BLaER1 (cell line): Measurements from ENCODE around the gene CALY.
A peak's percentile ranks its signal among the peaks of the same experiment; 100 is the strongest.

Experiments used
- H3K27ac ChIP-seq: shearing (Covaris generic); formaldehyde crosslinking; 2 replicates; pipeline ENCODE4 v1.8.1; 2022
- H3K27me3 ChIP-seq: shearing (Covaris generic); formaldehyde crosslinking; 2 replicates; pipeline ENCODE4 v1.8.1; 2022
- H3K36me3 ChIP-seq: shearing (Covaris generic); formaldehyde crosslinking; 2 replicates; pipeline ENCODE4 v1.8.1; 2022
- H3K4me1 ChIP-seq: shearing (Covaris generic); formaldehyde crosslinking; 2 replicates; pipeline ENCODE4 v1.8.1; 2022
- H3K4me2 ChIP-seq: shearing (Covaris generic); formaldehyde crosslinking; 2 replicates; pipeline ENCODE4 v1.8.1; 2022
- H3K4me3 ChIP-seq: shearing (Covaris generic); formaldehyde crosslinking; 2 replicates; pipeline ENCODE4 v1.8.1; 2022
- H3K9ac ChIP-seq: shearing (Covaris generic); formaldehyde crosslinking; 2 replicates; pipeline ENCODE4 v1.8.1; 2022
- H3K9me3 ChIP-seq: shearing (Covaris generic); formaldehyde crosslinking; 2 replicates; pipeline ENCODE4 v1.8.1; 2022
- H4K20me1 ChIP-seq: shearing (Covaris generic); formaldehyde crosslinking; 2 replicates; pipeline ENCODE4 v1.8.1; 2022
- Cebpa-rat ChIP-seq: shearing (Covaris generic); IDR thresholded peaks from 2 replicates; pipeline ENCODE4 v1.8.1; 2022

The CALY gene

DNA sequence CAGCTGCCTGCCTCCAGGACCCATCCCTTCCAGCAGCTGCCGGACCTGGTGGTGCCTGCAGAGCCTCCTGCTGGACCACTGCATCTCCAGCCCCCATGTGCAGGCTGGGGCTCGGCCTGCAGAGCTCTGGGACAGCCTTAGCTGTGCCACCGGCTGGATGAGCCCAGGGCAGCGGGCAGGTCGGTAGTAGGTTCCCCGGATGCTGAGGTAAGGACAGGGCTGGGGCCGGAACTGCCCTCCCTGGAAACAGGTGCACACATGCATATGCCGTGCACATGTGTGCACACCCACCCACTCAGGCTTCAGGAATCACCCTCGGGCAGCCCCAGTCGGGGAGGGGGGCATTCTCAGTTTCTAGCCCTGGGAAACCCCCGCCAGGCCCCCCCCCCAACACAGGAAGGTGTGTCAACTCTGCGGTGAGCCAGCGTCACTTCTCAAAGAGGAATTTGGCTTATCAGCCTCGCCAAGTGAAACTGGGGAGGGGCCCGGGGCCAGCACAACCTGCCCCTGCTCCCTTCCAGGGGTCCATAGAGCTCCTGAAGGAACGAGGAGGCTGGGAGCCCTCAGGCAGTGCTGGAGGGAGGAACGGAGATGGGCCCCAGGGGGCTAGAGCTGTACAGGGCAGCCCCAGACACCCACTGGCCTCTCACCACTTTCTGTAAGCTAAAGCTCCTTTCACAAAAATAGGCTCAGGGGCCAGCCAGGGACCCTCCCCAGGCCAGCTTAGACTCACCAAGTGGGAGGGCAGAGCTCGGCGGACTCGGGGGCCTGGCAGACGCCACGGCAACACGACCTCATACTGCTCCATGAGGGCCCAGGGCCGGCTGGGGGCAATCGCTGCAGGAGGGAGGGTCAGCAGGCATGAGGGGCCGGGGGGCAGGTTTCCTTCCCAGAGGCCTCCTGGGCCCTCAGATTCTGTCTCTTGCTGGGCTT, 61.7 kb downstream of the CALY start:
- no peak for TF ChIP-seq Cebpa-rat
- H3K4me3 ChIP-seq: peak overlapping the region; percentile 45
- peaks cover 56% of the 10 kb centered on the region for H4K20me1 ChIP-seq
- no peak overlapping the region for H3K27ac ChIP-seq
- peak overlapping the region; percentile 96 for H3K4me2 ChIP-seq
- peaks cover 61% of the 10 kb centered on the region for H3K4me1 ChIP-seq
- peaks cover 30% of the 10 kb centered on the region for H3K27me3 ChIP-seq
- peaks cover 21% of the 10 kb centered on the region for H3K36me3 ChIP-seq
- H3K9me3 ChIP-seq: no peaks in the 10 kb centered on the region
- H3K9ac ChIP-seq: no peak overlapping the region
